OCI-LY7 (cell line): ENCODE results near the gene OR8S1.

ENCODE experiments used
- CTCF ChIP-seq: fragments of 200-600 bp; sonication (generic); conservative IDR thresholded peaks from 2 replicates; pipeline ENCODE4 v1.5.1; 2014; ENCODE audit warnings: mild to moderate bottlenecking, antibody characterized with exemption, low read length, moderate library complexity, mixed read lengths
- EZH2phosphoT487 ChIP-seq: fragments of 200-600 bp; sonication (generic); IDR thresholded peaks from 2 replicates; pipeline ENCODE4 v1.6.1; 2018; ENCODE audit warnings: low read depth, borderline replicate concordance, mild to moderate bottlenecking, mixed run types, antibody characterized with exemption, low read length, moderate library complexity, mixed read lengths

DNA sequence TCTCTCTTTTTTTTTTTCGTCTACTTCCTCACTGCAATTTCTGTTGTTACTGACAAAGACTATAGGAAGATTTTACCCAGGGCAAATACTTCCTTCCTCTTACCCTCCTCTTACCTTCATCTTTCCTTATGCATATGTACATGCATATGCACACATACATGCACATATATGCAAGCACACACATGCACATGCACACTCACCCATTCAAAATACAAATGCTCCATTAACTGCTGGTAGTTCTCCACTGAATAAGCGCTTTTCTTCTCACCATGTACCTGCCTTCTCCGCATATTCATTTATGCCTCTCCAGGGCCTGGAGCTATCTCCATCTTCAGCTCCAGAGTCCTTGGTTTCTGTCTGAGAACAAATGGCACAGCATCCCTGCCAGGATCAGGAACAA lies 42.5 kb upstream of the OR8S1 start:
- TF ChIP-seq CTCF: no peak
- no peak for TF ChIP-seq EZH2phosphoT487
